Effector memory CD4-positive, alpha-beta T cell (primary cell): ENCODE results near the gene SAMHD1.
"Not testable (repeated sequence)": the region's sequence is repeated elsewhere in the genome, so short reads cannot be mapped to it uniquely, and the experiment has no call there.

Experiments
- DNase-seq, 3 donors: peaks; one replicate each; pipeline ENCODE4 v3.0.0-alpha.2; 2020
- H3K27ac ChIP-seq: 2 replicates; pipeline ENCODE4 v1.7.0; 2013; ENCODE audit warnings: mild to moderate bottlenecking, low read length, moderate library complexity; ENCODE audit not compliant: insufficient read depth, poor library complexity, severe bottlenecking
- H3K27me3 ChIP-seq: replicated peaks from 2 replicates; pipeline ENCODE4 v1.7.0; 2013; ENCODE audit warnings: mild to moderate bottlenecking, low read length; ENCODE audit not compliant: insufficient read depth, control insufficient read depth, poor library complexity, severe bottlenecking
- H3K36me3 ChIP-seq: 2 replicates; pipeline ENCODE4 v1.7.0; 2013; ENCODE audit warnings: mild to moderate bottlenecking, low read length, moderate library complexity; ENCODE audit not compliant: control insufficient read depth, insufficient read depth
- H3K4me1 ChIP-seq: 2 replicates; pipeline ENCODE4 v1.7.0; 2013; ENCODE audit warnings: low read length, mild to moderate bottlenecking; ENCODE audit not compliant: control insufficient read depth, insufficient read depth, poor library complexity, severe bottlenecking
- H3K4me3 ChIP-seq: 2 replicates; pipeline ENCODE4 v1.7.0; 2013; ENCODE audit warnings: low read length, low read depth, mild to moderate bottlenecking; ENCODE audit not compliant: insufficient read depth, poor library complexity, severe bottlenecking
- H3K9me3 ChIP-seq: 2 replicates; pipeline ENCODE4 v1.7.0; 2013; ENCODE audit warnings: mild to moderate bottlenecking, low read length, moderate library complexity; ENCODE audit not compliant: control insufficient read depth

SAMHD1 gene

GRCh38 chr20:36880741-36881250 lies 70.7 kb downstream of the SAMHD1 start:
- H3K9me3 ChIP-seq: no peaks in the 10 kb centered on the region
- no peaks in the 10 kb centered on the region for H3K4me1 ChIP-seq
- H3K27me3 ChIP-seq: no peaks in the 10 kb centered on the region
- no peak overlapping the region for H3K4me3 ChIP-seq
- H3K36me3 ChIP-seq: no peaks in the 10 kb centered on the region
- H3K27ac ChIP-seq: no peak overlapping the region
- DNase-seq: no peak

GRCh38 chr20:36878941-36879340 lies 72.6 kb downstream of the SAMHD1 start:
- H3K9me3 ChIP-seq: no peaks in the 10 kb centered on the region
- H3K4me3 ChIP-seq: no peak overlapping the region
- H3K27me3 ChIP-seq: no peaks in the 10 kb centered on the region
- DNase-seq: no peak
- no peaks in the 10 kb centered on the region for H3K36me3 ChIP-seq
- no peak overlapping the region for H3K27ac ChIP-seq
- H3K4me1 ChIP-seq: no peaks in the 10 kb centered on the region

GRCh38 chr20:36876473-36876833 lies 75.1 kb downstream of the SAMHD1 start:
- Histone ChIP-seq H3K9me3 (no peaks in the 10 kb centered on the region), H3K4me3 (no peak overlapping the region), H3K36me3 (no peaks in the 10 kb centered on the region), H3K27me3 (no peaks in the 10 kb centered on the region), H3K27ac (no peak overlapping the region), H3K4me1 (no peaks in the 10 kb centered on the region)
- no peak for DNase-seq

- no peaks in the 10 kb centered on the region for H3K36me3 ChIP-seq
- H3K4me1 ChIP-seq: no peaks in the 10 kb centered on the region
- no peak within 1 kb of the TSS for H3K4me3 ChIP-seq
- no peak for DNase-seq
- H3K27me3 ChIP-seq: no peaks in the 10 kb centered on the region
- H3K9me3 ChIP-seq: no peaks in the 10 kb centered on the region
- no peak within 1 kb of the TSS for H3K27ac ChIP-seq
Measured at GRCh38 chr20:36875702-36876472, 75.6 kb downstream of the SAMHD1 start, which contains the start of gene TLDC2. TSS of gene TLDC2 (plus strand) at chr20:36876138. CDS start at chr20:36876175, 37 bp downstream.

- not testable (repeated sequence) for H3K4me1 ChIP-seq, DNase-seq, H3K9me3 ChIP-seq, H3K27ac ChIP-seq, H3K36me3 ChIP-seq, H3K27me3 ChIP-seq, H3K4me3 ChIP-seq
Measured at GRCh38 chr20:36875093-36875492, 76.4 kb downstream of the SAMHD1 start.

GRCh38 chr20:36873498-36874189 lies 77.9 kb downstream of the SAMHD1 start:
- H3K27ac ChIP-seq: no peak overlapping the region
- H3K27me3 ChIP-seq: no peaks in the 10 kb centered on the region
- H3K4me1 ChIP-seq: no peaks in the 10 kb centered on the region
- H3K4me3 ChIP-seq: no peak overlapping the region
- H3K9me3 ChIP-seq: no peaks in the 10 kb centered on the region
- H3K36me3 ChIP-seq: no peaks in the 10 kb centered on the region
- no peak for DNase-seq

- DNase-seq: no peak
- no peaks in the 10 kb centered on the region for H3K9me3 ChIP-seq
- no peaks in the 10 kb centered on the region for H3K27me3 ChIP-seq
- no peak overlapping the region for H3K4me3 ChIP-seq
- no peak overlapping the region for H3K27ac ChIP-seq
- no peaks in the 10 kb centered on the region for H3K4me1 ChIP-seq
- H3K36me3 ChIP-seq: no peaks in the 10 kb centered on the region
Measured at GRCh38 chr20:36872852-36873251, 78.7 kb downstream of the SAMHD1 start.

- no peak for DNase-seq
- Histone ChIP-seq H3K4me3 (no peak overlapping the region), H3K9me3 (no peaks in the 10 kb centered on the region), H3K36me3 (no peaks in the 10 kb centered on the region), H3K4me1 (no peaks in the 10 kb centered on the region), H3K27me3 (no peaks in the 10 kb centered on the region), H3K27ac (no peak overlapping the region)
Measured at GRCh38 chr20:36871640-36872570, 79.6 kb downstream of the SAMHD1 start.

DNA sequence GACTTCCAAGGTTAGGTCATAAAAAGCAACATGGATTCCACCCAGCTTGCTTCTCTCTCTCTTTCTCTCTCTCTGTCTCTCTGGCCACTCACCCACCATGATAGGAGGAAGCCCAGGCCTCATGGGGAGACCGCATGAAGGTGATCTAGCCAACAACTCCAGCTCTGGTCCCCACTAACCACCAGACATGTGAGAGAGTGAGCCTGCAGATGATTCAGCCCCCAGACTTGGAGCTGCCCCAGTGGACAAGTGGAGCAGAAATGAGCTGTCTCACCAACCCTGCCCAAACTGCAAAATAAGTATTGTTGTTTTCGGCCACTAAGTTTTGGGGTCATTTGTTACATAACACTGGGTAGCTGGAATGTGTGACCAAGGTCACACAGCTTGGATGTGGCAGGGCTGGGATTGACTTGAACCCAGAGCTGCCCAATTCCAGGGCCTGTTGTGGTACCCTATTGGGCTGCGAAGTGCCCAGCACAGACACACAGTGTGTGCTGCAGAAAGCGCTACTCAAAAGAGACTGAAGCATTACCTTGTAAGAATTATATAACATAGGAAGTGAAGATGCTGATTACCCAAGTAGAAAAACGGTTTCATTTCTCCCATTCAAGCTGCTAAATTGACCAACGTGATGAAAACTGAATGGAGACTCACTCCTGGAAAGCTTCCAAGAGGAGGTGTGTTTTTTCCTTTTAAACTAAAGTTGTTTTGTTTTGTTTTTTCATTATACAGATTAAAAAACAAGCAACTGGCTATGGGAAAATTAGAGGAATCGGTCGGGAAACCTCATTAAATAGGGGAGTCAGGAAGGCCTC lies 84.6 kb downstream of the SAMHD1 start:
- H3K4me1 ChIP-seq: no peaks in the 10 kb centered on the region
- peaks cover 2% of the 10 kb centered on the region for H3K27me3 ChIP-seq
- no peaks in the 10 kb centered on the region for H3K9me3 ChIP-seq
- no peaks in the 10 kb centered on the region for H3K36me3 ChIP-seq
- H3K4me3 ChIP-seq: no peak overlapping the region
- H3K27ac ChIP-seq: no peak overlapping the region
- DNase-seq: no peak
